ENCODE measurements around the gene FARP1.

Gene FARP1

DNA sequence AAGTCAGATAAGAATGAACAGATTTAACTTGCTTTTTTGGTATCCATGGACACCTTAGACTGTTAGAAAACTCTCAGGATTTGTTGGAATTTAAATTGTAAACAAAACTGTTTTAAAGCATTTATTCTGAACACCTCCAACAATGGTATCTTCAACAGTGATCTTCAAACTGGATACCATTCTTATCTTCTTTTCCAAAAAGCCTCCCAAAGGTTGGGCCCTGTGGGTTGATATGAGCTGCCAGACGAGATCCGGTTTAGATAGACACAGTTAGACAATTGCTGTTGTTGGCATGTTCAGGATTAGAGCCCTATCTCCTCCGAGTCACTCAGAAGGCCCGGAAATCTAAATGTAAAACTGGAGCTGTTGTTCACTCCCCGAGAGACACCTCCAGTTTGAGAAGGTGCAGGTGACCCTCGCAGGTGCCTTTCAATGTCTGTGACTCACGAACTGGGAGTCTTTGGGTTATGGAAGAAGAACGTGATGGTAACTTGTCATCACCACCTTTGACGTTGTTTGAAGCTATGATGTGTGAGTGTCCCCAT, 177.7 kb downstream of the FARP1 start:
- TF ChIP-seq NFIC (IDR thresholded peaks at IDR 0.05) = no peak
- no peak for TF ChIP-seq EP300 (IDR thresholded peaks at IDR 0.05; ENCODE audit: borderline replicate concordance)
- no peak for TF ChIP-seq RAD21 (IDR thresholded peaks at IDR 0.05; ENCODE audit: low read depth)
- TF ChIP-seq TAF1 (IDR thresholded peaks at IDR 0.05; ENCODE audit: low read depth) = no peak
- TF ChIP-seq TEAD4 (IDR thresholded peaks at IDR 0.05) = no peak
- TF ChIP-seq, protein P1, sequence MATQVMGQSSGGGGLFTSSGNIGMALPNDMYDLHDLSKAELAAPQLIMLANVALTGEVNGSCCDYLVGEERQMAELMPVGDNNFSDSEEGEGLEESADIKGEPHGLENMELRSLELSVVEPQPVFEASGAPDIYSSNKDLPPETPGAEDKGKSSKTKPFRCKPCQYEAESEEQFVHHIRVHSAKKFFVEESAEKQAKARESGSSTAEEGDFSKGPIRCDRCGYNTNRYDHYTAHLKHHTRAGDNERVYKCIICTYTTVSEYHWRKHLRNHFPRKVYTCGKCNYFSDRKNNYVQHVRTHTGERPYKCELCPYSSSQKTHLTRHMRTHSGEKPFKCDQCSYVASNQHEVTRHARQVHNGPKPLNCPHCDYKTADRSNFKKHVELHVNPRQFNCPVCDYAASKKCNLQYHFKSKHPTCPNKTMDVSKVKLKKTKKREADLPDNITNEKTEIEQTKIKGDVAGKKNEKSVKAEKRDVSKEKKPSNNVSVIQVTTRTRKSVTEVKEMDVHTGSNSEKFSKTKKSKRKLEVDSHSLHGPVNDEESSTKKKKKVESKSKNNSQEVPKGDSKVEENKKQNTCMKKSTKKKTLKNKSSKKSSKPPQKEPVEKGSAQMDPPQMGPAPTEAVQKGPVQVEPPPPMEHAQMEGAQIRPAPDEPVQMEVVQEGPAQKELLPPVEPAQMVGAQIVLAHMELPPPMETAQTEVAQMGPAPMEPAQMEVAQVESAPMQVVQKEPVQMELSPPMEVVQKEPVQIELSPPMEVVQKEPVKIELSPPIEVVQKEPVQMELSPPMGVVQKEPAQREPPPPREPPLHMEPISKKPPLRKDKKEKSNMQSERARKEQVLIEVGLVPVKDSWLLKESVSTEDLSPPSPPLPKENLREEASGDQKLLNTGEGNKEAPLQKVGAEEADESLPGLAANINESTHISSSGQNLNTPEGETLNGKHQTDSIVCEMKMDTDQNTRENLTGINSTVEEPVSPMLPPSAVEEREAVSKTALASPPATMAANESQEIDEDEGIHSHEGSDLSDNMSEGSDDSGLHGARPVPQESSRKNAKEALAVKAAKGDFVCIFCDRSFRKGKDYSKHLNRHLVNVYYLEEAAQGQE (IDR thresholded peaks at IDR 0.05; ENCODE audit: low read depth) = no peak
- no peak for TF ChIP-seq CREB1 (IDR thresholded peaks at IDR 0.05; ENCODE audit: low read depth)
- no peak for TF ChIP-seq EGR1 (IDR thresholded peaks at IDR 0.05)
- no peak for TF ChIP-seq MAX (IDR thresholded peaks at IDR 0.05)
- TF ChIP-seq ZBTB7A (IDR thresholded peaks at IDR 0.05; ENCODE audit: low read depth) = no peak
- TF ChIP-seq USF1 (IDR thresholded peaks at IDR 0.05) = no peak
- no peak for TF ChIP-seq TCF12 (IDR thresholded peaks at IDR 0.05; ENCODE audit: low read depth)
- no peak for TF ChIP-seq FOXM1 (IDR thresholded peaks at IDR 0.05; ENCODE audit: borderline replicate concordance, low read depth)
- TF ChIP-seq YY1 (IDR thresholded peaks at IDR 0.05; ENCODE audit: low read depth) = no peak
- TF ChIP-seq CEBPB (IDR thresholded peaks at IDR 0.05) = no peak

DNA sequence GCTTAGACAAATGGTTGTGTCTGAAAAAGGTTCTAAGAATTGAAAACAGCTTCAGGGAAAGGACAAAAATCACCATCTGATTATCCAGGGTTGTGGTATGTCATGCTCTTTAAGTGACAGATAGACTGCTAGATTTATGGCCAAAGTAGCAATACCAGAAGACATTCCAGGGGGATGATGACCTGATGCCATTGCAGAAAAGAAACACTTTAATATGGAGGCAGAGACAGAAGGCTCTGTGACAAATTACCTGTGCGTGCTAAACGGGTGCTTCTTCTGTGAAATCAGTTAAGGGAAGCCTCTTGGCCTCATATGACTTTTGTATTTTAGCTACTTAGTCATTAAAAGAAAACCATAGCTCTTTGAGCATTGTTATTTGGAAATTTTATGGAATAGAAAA, 178.5 kb downstream of the FARP1 start:
- no peak for TF ChIP-seq CEBPB (IDR thresholded peaks at IDR 0.05)
- TF ChIP-seq, protein P1 (IDR thresholded peaks at IDR 0.05; ENCODE audit: low read depth) = no peak
- no peak for TF ChIP-seq TEAD4 (IDR thresholded peaks at IDR 0.05)
- TF ChIP-seq NFIC (IDR thresholded peaks at IDR 0.05) = no peak
- no peak for TF ChIP-seq EGR1 (IDR thresholded peaks at IDR 0.05)
- TF ChIP-seq TAF1 (IDR thresholded peaks at IDR 0.05; ENCODE audit: low read depth) = no peak
- TF ChIP-seq YY1 (IDR thresholded peaks at IDR 0.05; ENCODE audit: low read depth) = no peak
- no peak for TF ChIP-seq RAD21 (IDR thresholded peaks at IDR 0.05; ENCODE audit: low read depth)

DNA sequence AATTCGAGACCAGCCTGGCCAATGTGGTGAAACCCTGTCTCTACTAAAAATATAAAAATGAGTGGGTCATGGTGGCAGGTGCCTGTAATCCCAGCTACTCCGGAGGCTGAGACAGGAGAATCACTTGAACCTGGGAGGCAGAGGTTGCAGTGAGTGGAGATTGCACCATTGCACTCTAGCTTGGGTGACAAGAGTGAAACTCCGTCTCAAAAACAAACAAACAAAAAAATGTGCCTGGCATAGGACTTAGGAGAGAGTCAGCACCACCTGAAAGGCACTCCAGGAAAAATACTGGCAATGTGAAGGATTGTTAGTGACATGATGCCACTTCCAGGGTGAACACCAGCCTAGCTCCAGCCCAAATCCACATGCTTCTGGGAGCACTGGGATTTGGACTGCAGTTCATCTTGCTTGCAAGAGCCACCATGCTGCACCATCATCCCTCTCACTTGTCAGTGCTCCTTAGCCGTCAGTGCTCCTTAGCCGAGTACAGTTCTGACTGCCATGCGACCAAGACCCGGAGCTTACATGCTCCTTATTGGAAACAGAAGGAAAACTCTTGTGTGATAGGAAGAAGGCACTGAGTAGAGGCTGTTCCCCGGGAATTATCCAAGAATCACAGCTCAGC, 179.3 kb downstream of the FARP1 start:
- no peak for TF ChIP-seq EP300 (IDR thresholded peaks at IDR 0.05; ENCODE audit: borderline replicate concordance)
- no peak for TF ChIP-seq NFIC (IDR thresholded peaks at IDR 0.05)
- no peak for TF ChIP-seq ZBTB7A (IDR thresholded peaks at IDR 0.05; ENCODE audit: low read depth)

DNA sequence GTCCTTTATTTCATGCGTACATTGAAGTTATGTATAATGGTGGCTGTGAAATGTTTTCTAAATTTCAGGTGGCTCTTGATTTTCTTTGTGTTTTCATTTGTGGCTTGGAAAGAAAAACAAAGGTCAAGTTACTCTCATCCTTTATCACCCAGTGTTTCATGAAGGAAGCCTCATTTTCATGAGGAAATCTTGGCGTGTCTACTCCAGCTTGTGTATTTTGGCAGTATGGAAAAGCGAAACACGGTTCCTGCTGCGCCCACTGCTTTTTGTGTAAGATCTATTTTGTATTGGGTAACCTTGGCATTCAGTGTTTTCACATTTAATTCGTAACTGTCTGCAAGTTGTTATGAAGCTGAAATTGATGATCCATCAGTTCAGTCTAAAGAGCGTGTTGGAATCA, 181.2 kb downstream of the FARP1 start:
- TF ChIP-seq EGR1 (IDR thresholded peaks at IDR 0.05) (no peak), YY1 (IDR thresholded peaks at IDR 0.05; ENCODE audit: low read depth) (no peak), USF1 (IDR thresholded peaks at IDR 0.05) (no peak), CREB1 (IDR thresholded peaks at IDR 0.05; ENCODE audit: low read depth) (no peak), FOXM1 (IDR thresholded peaks at IDR 0.05; ENCODE audit: borderline replicate concordance, low read depth) (no peak), RAD21 (IDR thresholded peaks at IDR 0.05; ENCODE audit: low read depth) (no peak), TAF1 (IDR thresholded peaks at IDR 0.05; ENCODE audit: low read depth) (no peak), TEAD4 (IDR thresholded peaks at IDR 0.05) (no peak), NFIC (IDR thresholded peaks at IDR 0.05) (no peak), EP300 (IDR thresholded peaks at IDR 0.05; ENCODE audit: borderline replicate concordance) (no peak), ZBTB7A (IDR thresholded peaks at IDR 0.05; ENCODE audit: low read depth) (no peak), TCF12 (IDR thresholded peaks at IDR 0.05; ENCODE audit: low read depth) (no peak), MAX (IDR thresholded peaks at IDR 0.05) (no peak), CEBPB (IDR thresholded peaks at IDR 0.05) (no peak)
- TF ChIP-seq, protein P1 (IDR thresholded peaks at IDR 0.05; ENCODE audit: low read depth) = no peak
